Fibroblast of skin of right biceps (primary cell): Measurements from ENCODE around the gene LGR5.
A peak's percentile ranks its signal among the peaks of the same experiment; 100 is the strongest.

ENCODE experiments used
- DNase-seq: peaks from one replicate; pipeline ENCODE4 v3.0.0-alpha.2; 2013

LGR5 gene

DNA sequence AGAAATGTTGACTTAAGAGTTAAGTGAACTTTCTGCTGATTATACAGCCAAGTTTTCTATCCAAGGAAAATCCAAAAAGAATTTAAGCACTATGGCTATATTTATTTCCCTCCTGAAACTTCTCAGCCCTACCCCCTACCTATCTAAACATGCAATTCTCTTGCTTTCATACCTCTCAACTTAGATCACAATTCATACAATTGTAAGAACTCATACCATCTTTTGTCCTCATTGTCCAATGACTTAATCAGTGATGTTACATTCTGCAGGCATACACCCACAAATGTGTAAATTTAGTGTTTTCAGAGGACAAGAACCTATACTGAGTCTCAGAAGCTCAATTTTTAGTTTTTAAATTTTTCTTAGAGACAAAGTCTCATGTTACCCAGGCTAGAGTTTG lies 161.9 kb downstream of the LGR5 start:
- peak; percentile 17 for DNase-seq

DNA sequence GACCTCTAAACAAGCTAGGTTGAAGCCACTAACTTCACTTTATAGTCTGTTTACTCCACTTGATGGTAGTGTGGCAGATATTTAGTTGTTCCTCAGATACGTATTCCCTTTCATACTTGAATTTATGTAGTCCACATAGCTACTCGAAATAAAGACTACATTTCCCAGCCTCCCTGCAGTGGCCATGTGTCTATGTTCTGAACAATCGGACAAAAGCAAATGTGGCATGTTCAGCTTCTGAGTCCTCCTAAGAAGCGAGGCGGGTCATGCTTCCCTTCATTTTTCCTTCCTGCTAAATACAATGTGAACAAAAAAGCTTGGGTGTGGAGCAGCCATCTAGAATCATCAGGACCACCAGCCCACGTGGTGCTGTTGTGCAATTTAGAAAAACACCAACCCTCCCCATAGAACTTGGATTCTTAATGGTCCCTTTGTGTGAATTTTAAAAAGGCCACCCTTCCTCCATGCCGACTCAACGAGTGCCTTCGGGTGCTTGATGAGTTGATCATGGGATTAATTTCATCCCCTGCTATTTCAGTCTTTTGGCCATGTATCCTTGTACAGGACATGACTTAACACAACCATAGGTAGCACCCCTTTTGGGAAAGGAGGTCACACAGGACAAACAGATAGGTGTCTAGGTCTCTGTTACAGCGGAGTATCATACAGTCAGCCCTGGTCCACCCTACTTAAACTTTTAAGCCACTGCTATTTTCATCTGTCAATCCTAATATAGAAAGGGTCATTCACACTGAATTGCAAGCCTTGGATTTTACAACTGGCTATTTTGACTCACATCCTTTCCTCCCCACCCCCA lies 163.4 kb downstream of the LGR5 start:
- no peak for DNase-seq

GRCh38 chr12:71605039-71605438 lies 165.4 kb downstream of the LGR5 start:
- no peak for DNase-seq

DNA sequence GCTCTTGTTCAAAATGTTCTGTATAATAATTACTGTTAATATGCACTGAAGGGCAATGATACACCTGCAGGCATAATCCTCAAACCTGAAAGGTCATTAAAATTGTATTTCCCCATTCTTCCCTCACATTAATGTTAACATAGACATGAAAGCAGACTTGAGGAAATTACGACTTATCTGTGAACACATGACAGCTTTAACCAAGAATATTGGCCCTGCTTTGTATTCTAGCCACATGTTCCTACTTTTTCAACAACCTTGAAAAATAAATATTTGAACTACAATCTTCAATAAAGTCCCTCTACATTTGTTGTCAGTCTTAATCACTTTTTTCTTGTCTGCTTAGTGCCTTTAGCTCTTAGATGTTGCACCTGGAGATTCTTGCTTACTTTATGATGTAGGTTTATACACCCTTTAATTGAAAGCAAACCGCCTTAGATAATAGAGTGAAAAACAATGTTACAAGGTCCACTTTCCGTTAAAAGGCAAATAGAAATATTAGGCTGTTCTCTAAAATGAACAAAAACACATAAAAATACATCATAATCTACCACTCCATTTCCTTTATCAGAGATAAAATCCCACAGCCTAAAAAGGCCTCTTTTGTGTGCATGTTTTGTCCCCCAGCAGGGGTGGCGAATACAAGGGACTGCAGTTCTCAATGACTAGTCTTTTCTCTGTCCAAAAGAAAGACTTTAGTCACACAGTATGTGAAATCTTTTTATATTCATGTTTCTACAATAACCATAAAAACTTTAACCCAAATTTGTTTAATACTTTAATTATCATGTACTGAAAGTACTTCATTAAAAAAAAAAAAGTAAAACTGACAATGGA lies 168.1 kb downstream of the LGR5 start:
- DNase-seq, result no peak

DNA sequence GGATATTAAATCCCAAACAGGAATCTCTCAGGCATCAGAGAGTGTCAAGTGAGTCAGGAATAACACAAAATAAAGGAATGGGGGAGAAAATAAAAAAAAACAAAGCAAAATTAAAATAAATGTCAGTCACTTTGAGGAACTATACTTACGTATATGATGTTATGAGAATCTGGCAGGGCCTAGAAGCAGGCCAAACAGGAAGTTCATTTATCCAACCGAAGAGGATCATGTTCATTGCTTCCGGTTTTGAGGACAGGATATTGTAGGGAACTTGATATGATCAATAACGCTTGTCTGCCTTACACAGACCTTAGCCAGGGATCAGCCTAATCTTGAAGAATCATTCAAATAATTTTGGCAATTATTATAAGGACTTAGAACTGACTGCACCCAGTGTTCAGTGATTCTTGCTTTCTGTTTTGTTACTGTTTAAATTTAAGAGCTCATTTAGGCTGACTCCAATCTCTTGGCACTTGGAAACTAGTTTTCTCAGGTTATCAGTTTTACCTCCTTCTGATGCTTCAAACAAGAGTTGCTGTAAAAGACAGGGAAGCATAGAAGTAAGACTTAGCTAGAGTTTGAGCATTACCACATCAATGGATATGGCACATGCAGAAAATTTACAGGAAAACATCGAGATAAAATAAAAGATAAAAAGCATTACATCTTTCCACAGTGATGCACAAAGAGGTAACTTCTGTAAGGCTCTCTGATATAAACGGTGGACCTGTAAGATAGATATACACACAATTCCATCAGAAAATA lies 170.6 kb downstream of the LGR5 start:
- no peak for DNase-seq

DNA sequence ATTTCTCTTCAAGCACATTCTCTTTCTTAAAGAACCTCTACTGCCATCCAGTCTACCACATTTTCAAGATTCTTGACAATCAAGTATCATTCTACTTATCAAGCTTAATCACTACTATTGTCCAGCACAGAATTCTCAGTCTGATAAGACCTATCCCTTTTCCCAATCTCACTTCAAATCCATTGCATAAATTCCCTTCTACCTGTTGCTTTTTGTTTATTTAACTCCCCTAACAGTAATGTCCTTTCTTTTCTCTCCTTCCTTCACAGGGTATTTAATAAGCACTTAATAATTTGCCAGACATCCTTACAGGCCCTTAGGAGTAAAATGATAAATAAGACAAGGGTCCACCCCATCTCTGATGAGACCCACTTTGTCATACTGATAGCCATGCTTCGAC lies 182.3 kb downstream of the LGR5 start:
- DNase-seq, result no peak

DNA sequence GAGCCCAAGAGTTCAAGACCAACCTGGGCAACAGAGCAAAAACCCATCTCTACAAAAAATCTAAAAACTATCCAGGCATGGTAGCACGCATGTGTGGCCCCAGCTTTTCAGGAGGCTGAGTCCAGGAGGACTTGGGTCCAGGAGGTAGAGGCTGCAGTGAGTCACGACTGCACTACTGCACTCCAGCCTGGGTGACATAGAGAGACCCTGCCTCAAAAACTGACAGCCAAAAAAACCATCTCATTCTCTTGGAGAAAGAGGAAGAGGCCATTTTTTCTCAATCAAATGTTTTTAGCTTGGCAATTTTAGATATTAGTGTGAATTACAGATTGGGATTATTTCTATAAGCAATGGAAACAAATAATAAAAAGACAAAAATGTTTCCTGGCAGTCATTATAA lies 185.9 kb downstream of the LGR5 start:
- DNase-seq, result no peak

- DNase-seq, result no peak
These were observed 186.5 kb downstream of the LGR5 start for GRCh38 chr12:71626098-71626497.

DNA sequence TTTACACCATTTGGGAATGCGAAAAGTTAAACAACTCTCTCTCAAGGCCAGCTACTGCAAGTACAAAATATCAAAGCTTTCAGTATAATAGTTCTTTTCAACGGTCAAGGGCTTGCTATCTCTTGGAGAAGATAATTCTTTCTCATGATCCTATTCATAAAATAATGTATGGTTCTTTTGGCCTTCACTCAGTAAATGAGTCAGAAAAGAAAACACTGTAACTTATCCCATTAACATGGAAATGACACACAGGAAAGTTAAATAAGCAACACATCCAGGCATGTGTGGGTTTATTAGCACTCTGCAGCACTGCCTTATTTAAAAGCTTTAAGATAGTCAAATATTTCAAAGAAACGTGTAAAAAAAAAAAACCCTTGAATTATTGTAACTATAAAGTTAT lies 187.2 kb downstream of the LGR5 start:
- peak; percentile 55 for DNase-seq

- no peak for DNase-seq
These were observed 187.9 kb downstream of the LGR5 start for GRCh38 chr12:71627438-71628002.
